ENCODE results near the gene EIF5A2. TPM values are rescaled to one million over a fixed set of nuclear protein-coding genes. Genes with fewer than 3 reads are reported as not detected.
A peak's percentile ranks its signal among the peaks of the same experiment; 100 is the strongest.
"Not testable (repeated sequence)": the region's sequence is repeated elsewhere in the genome, so short reads cannot be mapped to it uniquely, and the experiment has no call there.

The EIF5A2 gene
- 1 to 10 TPM; 4.2 to 9.1 (median 6.9) TPM for polyA plus RNA-seq (ENCODE audit: insufficient read length in 4 of 4)

DNA sequence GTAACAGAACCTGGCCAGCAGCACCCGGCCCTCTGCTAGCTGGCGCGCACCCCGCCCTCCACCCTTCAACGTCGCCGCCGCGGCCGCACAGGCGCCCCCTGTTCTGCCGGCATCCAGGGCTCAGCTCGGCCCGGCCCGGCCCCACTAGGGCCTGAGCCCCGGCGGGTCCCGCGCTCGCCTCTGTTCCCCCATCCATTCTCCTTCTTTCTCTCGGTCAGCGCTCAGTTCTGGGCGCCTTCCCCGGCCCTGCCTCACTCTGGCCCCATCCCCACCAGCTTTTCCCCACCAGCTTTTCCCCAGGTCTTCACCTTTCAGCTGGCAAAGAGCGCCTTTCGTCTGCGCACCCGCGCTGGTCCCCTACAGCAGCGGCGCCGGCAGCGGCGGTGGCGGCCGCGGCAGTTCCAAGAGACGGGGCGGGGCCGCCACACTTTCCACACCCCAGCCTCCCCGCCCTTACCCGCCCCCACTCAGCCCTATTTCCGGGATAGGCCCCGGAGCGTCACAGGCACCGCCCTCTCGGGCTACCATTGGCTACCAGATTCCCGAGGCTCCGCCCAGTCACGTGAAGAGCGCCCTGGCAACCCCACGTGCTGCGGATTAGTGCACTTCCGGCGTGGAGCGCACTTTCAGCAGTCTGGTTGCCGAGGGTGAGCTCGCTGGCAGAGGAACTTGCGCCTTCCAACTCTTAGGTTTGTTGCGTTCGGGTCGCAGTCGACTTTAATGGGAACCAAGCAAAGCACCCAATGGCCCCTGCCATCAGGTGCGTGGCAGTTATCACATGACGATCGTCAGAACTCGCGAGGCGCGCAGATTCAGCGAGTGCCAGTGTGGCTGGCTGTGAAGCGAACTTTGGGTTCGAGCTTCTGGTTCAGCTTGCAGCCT, at the start of gene EIF5A2:
Gene EIF5A2 (minus strand): TSS at position 403 of the 882 bp plus-strand sequence. CDS start 831 bp downstream, outside the sequence.
- DNase-seq (ENCODE audit: low read depth in 4 of 4, low spot score in 2 of 4), result peak; percentile 43 to 88 (median 74)

DNA sequence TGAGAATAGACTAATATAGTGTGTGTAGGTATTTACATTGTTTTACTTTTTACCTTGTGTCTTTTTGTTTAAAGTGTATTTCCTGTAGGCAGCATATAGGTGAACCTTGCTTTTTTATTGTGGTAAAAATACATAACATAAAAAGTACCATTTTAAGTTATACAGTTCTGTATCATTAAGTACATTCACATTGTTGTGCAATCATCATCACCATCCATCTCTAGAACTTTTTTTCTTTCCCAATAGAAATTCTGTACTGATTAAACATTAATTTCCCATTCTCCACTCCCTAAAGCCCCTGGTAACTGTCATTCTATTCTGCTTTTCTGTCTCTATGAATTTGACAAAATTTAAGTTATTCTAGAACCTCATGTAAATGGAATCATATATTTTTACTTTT, 48.2 kb upstream of the EIF5A2 start:
- no peak for DNase-seq (ENCODE audit: low read depth in 4 of 4, low spot score in 2 of 4)

DNA sequence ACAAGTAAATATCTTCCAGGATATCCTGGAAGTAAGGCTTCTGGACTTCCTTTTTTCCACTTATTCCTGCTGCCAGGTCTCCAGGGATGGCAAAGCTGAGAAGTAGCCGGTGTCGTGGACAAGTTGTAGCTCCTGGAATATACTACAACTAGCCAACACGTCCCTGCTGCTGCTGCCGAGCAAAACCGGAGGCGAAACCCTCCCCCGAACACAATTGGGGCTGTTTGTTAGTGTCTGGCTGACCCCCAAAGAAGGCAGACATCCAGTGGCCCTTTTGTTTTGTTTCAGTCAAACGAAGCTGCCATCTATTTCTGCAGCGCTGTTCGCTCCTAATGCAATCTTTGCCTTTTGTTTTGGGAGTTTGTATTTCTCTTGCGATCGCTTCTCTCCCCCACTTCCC, 45.3 kb upstream of the EIF5A2 start:
- DNase-seq (ENCODE audit: low read depth in 4 of 4, low spot score in 2 of 4), result no peak

DNA sequence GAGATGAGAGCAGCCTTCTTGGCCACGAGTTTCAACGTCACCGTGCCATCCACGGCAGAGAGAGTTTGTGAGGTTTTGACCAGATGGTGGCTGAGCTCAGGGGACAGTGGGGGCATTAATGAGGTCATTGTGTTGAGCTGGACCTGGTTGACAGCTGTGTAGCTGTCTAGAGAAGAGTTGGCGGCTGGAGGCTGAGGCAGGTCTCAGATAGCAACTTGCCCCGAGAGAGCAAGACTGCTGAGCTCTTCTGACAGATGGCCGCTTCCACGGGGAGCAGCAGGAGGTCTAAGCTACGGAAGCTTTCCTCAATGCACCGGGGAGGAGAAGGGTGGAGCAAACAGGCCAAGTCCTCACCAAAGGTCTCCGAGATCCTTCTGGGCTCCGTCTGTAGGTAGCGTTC, 44.8 kb upstream of the EIF5A2 start:
- DNase-seq (ENCODE audit: low read depth in 4 of 4, low spot score in 2 of 4), result no peak

DNA sequence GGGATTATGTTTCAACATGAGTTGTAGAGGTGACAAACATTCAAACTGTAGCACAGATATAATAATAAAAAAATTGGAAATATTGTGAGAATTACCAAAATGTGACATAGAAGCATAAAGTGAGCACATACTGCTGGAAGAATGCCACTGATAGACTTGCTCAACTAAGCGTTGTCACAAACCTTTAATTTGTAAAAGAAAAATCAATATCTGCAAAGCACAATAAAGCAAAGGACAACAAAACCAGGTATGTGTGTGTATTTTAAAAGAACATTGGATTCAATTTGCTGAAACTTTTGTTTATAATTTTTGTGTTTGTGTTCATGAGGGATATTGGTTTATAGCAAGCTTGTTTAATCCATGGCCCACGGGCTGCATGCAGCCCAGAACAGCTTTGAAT, 40.8 kb upstream of the EIF5A2 start:
- DNase-seq (ENCODE audit: low read depth in 4 of 4, low spot score in 2 of 4), result no peak

GRCh38 chr3:170947018-170947769, 38.8 kb upstream of the EIF5A2 start:
- DNase-seq (ENCODE audit: low read depth in 4 of 4, low spot score in 2 of 4), result no peak

GRCh38 chr3:170942011-170942410, 33.6 kb upstream of the EIF5A2 start:
- DNase-seq (ENCODE audit: low read depth in 4 of 4, low spot score in 2 of 4), result no peak

DNA sequence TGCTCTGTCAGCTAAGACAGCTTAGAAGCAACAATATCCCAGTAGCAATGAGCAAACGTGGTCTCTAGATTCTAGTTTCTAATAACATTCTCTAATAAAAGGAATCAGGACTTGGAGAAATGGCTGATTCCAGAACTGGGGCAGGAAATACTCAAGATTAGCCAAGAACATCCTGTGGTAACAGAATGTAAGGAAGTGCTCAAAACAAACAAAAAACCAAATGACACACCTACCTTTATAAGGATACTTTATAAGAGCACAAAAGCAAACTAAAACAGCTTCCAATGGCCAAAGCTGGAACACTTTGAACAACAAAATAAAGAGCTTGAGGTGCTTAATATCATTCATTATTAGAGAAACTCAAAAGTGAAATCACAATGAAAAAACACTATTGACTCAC, 33.1 kb upstream of the EIF5A2 start:
- no peak for DNase-seq (ENCODE audit: low read depth in 4 of 4, low spot score in 2 of 4)

GRCh38 chr3:170933039-170933438, 24.6 kb upstream of the EIF5A2 start:
- DNase-seq (ENCODE audit: low read depth in 4 of 4, low spot score in 2 of 4), result not testable (repeated sequence)

DNA sequence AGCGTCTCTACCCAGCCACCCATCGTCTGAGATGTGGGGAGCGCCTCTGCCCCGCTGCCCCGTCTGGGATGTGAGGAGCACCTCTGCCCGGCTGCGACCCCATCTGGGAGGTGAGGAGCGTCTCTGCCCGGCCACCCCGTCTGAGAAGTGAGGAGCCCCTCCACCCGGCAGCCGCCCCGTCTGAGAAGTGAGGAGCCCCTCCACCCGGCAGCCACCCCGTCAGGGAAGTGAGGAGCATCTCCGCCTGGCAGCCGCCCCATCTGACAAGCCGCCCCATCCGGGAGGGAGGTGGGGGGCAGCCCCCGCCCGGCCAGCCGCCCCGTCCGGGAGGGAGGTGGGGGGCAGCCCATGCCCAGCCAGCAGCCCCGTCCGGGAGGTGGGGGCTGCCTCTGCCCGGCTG, 15.1 kb upstream of the EIF5A2 start:
- DNase-seq (ENCODE audit: low read depth in 4 of 4, low spot score in 2 of 4), result not testable (repeated sequence)

DNA sequence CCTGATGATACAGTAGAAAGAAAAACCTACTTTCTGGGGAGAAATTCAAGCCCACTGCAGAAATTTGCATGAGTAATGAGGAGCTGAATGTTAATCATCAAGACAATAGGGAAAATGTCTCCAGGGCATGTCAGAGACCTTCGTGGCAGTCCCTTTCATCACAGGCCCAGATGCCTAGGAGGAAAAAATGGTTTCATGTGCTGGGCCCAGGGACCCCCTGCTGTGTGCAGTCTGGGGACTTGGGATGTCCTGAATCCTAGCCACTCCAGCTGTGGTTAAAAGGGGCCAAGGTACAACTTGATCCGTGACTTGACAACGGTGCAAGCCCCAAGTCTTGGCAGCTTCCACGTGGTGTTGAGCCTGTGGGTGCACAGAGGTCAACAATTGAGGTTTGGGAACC, 10.3 kb upstream of the EIF5A2 start:
- no peak for DNase-seq (ENCODE audit: low read depth in 4 of 4, low spot score in 2 of 4)

DNA sequence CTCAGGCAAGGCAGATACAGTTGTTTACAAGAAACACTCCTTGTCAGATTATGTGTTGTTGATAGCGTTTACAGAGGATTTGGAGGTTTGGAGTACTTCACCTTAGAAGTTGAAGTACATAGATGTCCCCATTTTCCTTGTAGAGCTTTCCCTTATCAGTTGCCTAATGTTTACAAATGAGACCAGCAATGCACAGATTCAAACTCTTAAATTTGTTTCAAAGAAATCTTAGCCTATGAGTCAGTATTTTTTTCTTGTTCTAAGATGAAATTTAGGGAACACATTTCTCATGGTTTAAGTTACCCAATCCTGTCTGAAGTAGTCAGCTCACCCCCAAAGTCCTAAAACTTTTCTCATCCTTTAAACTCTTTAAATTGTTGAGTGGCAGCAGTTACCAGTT, 6.3 kb upstream of the EIF5A2 start:
- no peak for DNase-seq (ENCODE audit: low read depth in 4 of 4, low spot score in 2 of 4)

- no peak for DNase-seq (ENCODE audit: low read depth in 4 of 4, low spot score in 2 of 4)
Measured at GRCh38 chr3:170914212-170914611, 5.8 kb upstream of the EIF5A2 start.

- no peak for DNase-seq (ENCODE audit: low read depth in 4 of 4, low spot score in 2 of 4)
Measured at GRCh38 chr3:170911051-170911450, 2.6 kb upstream of the EIF5A2 start.

DNA sequence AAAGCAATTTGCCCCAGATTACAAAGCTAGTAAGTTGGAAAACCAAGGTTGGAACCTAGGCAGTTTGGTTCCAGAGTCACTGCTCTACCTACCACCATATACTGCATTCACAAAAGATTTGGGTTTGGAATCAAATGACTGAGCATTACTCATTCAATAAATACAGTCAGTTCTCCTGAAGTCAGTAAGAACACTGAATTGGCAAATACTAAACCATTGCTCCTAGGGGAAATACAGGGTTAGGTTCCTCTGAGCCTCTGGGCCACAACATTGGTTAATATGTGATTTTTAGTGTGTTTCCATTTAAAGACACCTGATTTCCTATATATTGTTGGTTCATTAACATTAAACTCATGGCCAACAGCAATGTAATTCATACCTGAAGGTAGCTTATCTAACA, 2.1 kb upstream of the EIF5A2 start:
- DNase-seq (ENCODE audit: low read depth in 4 of 4, low spot score in 2 of 4), result no peak

- DNase-seq (ENCODE audit: low read depth in 4 of 4, low spot score in 2 of 4), result no peak
Measured at GRCh38 chr3:170909129-170909903, 879 bp upstream of the EIF5A2 start.

- peak in 2 of 4 donors; percentile 13 to 23 for DNase-seq (ENCODE audit: low read depth in 4 of 4, low spot score in 2 of 4)
Measured at GRCh38 chr3:170907637-170908234, 701 bp downstream of the EIF5A2 start.

GRCh38 chr3:170905862-170906261, 2.6 kb downstream of the EIF5A2 start:
- no peak for DNase-seq (ENCODE audit: low read depth in 4 of 4, low spot score in 2 of 4)

- no peak for DNase-seq (ENCODE audit: low read depth in 4 of 4, low spot score in 2 of 4)
Measured at GRCh38 chr3:170903123-170903522, 5.3 kb downstream of the EIF5A2 start.

DNA sequence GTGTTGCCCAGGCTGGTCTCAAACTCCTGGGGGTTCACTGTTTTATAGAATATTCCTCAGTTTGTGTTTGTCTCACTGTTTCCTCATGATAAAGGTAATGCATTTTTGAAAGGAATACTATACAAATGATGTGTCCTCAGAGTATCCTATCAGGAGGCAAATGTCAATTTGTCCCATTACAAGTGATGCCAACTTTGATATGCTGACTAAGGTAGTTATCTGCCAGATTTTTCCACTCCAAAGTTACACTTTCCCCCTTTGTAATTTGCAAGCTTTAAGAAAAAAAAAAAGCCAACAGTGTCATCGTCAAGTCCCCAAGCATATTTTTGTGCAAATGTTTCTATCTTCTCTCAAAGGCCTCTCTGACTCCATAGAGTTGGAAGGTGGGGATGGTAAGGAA, 9.0 kb downstream of the EIF5A2 start:
- DNase-seq (ENCODE audit: low read depth in 4 of 4, low spot score in 2 of 4), result no peak

GRCh38 chr3:170897978-170898377, 10.5 kb downstream of the EIF5A2 start:
- no peak for DNase-seq (ENCODE audit: low read depth in 4 of 4, low spot score in 2 of 4)
